Measurements from ENCODE around the gene MVK.

The MVK gene

DNA sequence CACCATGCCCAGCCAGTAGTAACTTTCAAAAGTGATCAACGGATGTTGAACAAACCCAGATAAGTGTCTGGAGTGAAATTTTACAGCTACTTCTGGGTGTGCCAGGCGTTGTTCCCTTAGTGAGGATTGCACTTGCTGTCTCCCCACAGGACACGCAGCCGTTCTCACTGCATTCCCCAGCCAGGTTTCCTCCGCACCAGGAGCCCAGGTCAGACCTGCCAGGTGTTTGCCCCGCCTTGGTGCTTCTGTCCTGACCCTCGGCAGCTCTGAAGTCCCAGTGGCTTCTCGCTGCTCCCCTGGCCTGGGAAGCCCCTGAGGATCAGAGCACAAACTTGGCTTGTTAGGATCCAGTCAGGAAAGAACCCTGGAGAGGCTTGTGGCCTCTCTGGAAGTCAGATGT lies 36.5 kb upstream of the MVK start:
- no peak for DNase-seq (ENCODE audit: low read depth)
- TF ChIP-seq, protein P1, sequence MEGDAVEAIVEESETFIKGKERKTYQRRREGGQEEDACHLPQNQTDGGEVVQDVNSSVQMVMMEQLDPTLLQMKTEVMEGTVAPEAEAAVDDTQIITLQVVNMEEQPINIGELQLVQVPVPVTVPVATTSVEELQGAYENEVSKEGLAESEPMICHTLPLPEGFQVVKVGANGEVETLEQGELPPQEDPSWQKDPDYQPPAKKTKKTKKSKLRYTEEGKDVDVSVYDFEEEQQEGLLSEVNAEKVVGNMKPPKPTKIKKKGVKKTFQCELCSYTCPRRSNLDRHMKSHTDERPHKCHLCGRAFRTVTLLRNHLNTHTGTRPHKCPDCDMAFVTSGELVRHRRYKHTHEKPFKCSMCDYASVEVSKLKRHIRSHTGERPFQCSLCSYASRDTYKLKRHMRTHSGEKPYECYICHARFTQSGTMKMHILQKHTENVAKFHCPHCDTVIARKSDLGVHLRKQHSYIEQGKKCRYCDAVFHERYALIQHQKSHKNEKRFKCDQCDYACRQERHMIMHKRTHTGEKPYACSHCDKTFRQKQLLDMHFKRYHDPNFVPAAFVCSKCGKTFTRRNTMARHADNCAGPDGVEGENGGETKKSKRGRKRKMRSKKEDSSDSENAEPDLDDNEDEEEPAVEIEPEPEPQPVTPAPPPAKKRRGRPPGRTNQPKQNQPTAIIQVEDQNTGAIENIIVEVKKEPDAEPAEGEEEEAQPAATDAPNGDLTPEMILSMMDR (conservative IDR thresholded peaks at IDR 0.05; ENCODE audit: control insufficient read depth, insufficient read depth, low read depth, low read length) = no peak
- H3K4me3 ChIP-seq (ENCODE audit: control insufficient read depth, low read depth, low read length) = no peak overlapping the region

DNA sequence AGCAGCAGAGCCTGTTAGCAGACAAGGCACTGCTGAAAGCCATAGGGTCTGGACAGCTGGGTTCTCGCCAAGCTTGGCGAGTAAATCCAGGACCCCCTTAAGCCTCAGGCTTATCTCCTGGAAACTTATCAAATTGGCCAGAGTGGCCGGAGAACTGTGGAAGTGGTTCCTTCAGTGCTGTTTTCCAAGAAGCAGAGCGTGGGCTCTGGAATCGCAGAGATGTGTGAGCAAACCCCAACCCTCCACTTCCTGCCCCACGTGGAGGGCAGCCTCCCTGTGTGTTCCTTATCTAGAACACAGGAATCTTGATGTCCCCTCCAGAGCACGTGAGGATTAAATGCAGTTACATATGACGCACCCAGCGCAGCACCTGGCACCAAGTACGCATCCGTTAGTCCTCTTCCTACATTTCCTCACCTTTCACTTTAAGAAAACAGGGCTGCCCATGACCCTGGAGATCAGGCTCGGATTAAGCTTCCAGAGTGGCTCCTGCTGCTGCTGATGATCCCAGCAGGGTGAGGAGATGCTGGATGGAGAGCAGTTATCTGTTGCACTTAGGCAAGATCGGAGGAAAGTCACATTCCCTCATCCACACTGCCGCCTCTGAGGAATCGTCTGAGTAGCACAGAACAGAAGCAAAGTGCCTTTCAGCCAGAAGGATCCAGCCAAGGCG lies 35.3 kb upstream of the MVK start:
- H3K4me3 ChIP-seq (ENCODE audit: control insufficient read depth, low read depth, low read length) = no peak overlapping the region
- TF ChIP-seq, protein P1 (conservative IDR thresholded peaks at IDR 0.05; ENCODE audit: control insufficient read depth, insufficient read depth, low read depth, low read length) = no peak
- DNase-seq (ENCODE audit: low read depth) = peak; percentile 24

DNA sequence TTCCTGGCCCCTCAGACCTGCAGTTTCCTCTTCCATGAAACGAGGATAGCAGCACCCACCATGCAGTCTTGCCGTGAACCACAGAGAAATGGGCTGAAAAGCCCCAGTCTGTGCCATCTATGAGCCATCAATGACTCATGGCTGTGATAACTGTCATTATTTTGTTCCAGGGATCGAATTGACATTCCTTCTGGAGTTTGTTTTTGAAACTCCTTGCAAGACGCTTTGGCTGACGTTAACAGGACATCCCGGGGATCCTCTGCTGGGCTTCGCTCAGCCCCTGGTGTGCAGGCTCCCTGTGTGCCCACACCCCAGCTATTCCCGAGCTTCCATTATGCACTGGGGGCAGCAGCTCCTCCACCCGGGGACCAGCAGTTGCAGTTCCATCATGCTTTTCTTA lies 34.1 kb upstream of the MVK start:
- no peak overlapping the region for H3K4me3 ChIP-seq (ENCODE audit: control insufficient read depth, low read depth, low read length)
- DNase-seq (ENCODE audit: low read depth) = peak; percentile 75
- TF ChIP-seq, protein P1 (conservative IDR thresholded peaks at IDR 0.05; ENCODE audit: control insufficient read depth, insufficient read depth, low read depth, low read length) = no peak

DNA sequence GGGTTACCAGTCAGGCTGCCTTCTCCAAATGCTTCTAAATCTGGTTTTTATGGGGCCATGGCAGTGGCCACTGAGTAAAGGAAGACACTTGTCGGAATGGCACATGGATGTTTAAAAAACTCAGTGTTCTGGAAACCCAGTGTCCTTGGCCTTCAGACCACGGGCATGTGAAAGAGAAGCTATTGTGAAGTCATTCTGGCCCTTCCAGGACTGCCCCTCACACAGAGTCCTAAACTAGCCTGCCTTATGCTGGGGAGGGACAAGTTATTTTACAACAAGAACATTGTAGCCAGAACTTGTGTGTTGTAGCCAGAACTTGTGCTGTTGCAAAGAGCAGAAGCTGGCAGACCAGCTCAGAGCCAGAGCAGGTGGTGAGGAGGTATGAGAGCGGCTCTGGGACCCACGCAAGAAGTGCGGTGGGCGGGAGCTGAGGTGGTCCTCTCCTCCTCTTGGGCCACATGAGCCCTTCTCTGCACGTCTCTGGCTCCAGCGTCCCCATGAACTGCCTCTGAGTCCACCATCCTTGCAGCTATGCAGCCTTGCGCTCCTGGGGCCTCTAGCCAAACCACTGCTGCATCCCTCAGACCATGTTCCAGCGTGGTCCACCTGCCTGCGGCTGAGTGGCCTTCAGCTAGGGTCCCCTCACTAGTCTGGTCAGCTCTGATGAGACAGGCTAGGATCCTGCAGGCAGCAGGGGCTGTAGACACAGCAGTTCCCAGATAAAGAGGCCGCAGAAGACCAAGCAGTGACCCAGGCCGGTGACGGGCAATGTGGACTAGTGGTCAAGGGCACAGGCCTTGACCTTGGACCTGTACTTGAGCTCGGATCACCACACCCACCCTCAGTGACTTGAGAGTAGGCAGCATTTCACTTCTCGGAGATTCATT lies 32.8 kb upstream of the MVK start:
- no peak for DNase-seq (ENCODE audit: low read depth)
- TF ChIP-seq, protein P1 (conservative IDR thresholded peaks at IDR 0.05; ENCODE audit: control insufficient read depth, insufficient read depth, low read depth, low read length) = no peak
- no peak overlapping the region for H3K4me3 ChIP-seq (ENCODE audit: control insufficient read depth, low read depth, low read length)

DNA sequence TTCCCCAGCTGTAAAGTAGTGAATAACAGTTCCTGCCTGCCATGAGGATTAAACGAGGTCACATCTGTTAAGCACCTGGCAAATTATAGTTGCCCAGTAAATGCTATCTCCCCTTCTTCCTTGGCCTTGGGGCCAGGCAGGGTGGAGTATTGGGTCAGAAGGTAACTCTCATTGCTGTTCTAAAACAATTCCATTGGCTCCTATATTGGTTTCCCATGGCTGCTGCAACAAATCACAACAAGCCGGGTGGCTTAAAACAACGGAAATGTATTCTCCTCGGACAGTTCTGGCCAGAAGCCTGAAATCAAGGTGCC lies 32.2 kb upstream of the MVK start:
- peak; percentile 46 for DNase-seq (ENCODE audit: low read depth)
- H3K4me3 ChIP-seq (ENCODE audit: control insufficient read depth, low read depth, low read length) = no peak overlapping the region
- TF ChIP-seq, protein P1 (conservative IDR thresholded peaks at IDR 0.05; ENCODE audit: control insufficient read depth, insufficient read depth, low read depth, low read length) = no peak

DNA sequence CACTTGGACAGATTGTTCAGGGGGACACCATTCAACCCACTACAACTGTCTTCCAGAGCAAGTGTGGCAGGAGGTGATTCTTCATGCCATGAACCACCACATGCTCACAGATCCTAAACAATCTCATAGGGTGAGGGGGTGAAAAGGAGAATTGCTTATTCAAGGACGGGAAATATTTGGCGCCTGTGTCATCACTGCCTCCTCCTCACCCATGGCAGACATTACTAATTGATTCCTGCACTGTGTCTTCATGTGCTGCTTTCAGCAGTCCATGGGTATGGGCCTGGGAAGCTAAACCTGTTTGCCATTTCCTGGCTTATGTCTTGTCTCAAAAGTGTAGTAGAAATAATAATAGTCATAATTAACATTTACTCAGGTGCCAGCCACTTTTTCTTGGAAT lies 31.6 kb upstream of the MVK start:
- TF ChIP-seq, protein P1 (conservative IDR thresholded peaks at IDR 0.05; ENCODE audit: control insufficient read depth, insufficient read depth, low read depth, low read length) = no peak
- peak; percentile 76 for DNase-seq (ENCODE audit: low read depth)

More for the DNA sequence above, 31.6 kb upstream of the MVK start:
- H3K4me3 ChIP-seq (ENCODE audit: control insufficient read depth, low read depth, low read length) = no peak overlapping the region
